ENCODE results near the gene PRR22. TPM values are rescaled to one million over a fixed set of nuclear protein-coding genes. Genes with fewer than 3 reads are reported as not detected.
A peak's percentile ranks its signal among the peaks of the same experiment; 100 is the strongest.

The PRR22 gene
- total and polyA plus RNA-seq, 9 of the 15 experiments (the other 6 are each of a cell fraction or from before 2014, with no cell fraction given) = 0.03 to 12.0 (median 2.0) TPM; not detected in 1

DNA sequence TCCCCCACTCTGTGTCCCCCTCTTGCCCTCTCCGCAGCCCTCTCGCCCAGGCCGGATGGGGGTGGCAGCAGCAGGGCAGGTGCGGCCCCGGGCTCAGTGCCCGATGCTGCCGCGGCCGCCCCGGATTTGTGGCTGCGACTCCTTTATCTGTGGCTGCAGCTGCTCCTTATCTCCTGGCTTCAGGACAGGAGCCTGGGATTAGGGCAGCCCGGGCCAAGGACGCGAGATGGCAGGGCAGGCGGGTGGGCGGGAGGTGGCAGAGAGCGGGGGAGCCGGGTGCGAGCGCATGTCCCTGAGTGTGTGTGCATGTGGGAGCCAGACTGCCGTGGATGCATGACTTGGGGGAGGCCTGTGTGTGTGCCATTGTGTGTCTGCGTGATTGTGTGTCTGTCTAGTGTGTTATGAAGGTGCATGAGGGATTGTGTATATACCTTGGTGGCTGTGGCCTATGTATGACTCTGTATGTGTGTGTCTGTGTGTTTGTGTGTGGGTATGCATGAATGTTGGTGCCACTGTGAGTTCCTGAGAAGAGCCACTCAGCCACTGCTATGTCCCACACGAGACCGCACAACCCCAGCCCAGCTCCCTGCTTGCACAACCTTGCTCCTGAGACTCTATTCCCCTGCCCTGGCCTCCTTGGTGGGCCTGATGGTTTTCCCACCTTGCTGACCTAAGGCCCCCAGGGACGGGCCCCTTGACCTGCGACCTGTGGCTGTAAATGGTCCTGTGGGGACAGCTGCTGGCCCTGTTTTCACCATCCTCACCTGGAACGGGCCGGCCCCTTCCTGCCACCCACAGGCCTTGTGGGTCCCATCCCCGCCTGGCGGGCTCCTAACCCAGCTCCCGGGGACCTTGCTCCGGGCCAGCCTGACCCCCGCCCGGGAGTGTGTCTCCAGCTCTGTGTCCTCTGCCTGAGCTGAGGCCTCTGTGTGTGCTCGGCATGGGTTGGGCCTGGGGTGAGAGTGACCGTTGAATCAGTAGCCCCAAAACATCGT is 15.0 kb upstream of the PRR22 start (continued):
- TF ChIP-seq, protein P1, sequence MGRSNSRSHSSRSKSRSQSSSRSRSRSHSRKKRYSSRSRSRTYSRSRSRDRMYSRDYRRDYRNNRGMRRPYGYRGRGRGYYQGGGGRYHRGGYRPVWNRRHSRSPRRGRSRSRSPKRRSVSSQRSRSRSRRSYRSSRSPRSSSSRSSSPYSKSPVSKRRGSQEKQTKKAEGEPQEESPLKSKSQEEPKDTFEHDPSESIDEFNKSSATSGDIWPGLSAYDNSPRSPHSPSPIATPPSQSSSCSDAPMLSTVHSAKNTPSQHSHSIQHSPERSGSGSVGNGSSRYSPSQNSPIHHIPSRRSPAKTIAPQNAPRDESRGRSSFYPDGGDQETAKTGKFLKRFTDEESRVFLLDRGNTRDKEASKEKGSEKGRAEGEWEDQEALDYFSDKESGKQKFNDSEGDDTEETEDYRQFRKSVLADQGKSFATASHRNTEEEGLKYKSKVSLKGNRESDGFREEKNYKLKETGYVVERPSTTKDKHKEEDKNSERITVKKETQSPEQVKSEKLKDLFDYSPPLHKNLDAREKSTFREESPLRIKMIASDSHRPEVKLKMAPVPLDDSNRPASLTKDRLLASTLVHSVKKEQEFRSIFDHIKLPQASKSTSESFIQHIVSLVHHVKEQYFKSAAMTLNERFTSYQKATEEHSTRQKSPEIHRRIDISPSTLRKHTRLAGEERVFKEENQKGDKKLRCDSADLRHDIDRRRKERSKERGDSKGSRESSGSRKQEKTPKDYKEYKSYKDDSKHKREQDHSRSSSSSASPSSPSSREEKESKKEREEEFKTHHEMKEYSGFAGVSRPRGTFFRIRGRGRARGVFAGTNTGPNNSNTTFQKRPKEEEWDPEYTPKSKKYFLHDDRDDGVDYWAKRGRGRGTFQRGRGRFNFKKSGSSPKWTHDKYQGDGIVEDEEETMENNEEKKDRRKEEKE (IDR thresholded peaks at IDR 0.05; ENCODE audit: borderline replicate concordance in 1 of 2, control insufficient read depth in 1 of 2, low read depth in 2 of 2, low read length in 1 of 2) = no peak
- TF ChIP-seq, protein P2, sequence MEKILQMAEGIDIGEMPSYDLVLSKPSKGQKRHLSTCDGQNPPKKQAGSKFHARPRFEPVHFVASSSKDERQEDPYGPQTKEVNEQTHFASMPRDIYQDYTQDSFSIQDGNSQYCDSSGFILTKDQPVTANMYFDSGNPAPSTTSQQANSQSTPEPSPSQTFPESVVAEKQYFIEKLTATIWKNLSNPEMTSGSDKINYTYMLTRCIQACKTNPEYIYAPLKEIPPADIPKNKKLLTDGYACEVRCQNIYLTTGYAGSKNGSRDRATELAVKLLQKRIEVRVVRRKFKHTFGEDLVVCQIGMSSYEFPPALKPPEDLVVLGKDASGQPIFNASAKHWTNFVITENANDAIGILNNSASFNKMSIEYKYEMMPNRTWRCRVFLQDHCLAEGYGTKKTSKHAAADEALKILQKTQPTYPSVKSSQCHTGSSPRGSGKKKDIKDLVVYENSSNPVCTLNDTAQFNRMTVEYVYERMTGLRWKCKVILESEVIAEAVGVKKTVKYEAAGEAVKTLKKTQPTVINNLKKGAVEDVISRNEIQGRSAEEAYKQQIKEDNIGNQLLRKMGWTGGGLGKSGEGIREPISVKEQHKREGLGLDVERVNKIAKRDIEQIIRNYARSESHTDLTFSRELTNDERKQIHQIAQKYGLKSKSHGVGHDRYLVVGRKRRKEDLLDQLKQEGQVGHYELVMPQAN (IDR thresholded peaks at IDR 0.05; ENCODE audit: borderline replicate concordance) = peak; percentile 50; the same call in 1 of the 2 replicates
- TF ChIP-seq ARNT (IDR thresholded peaks at IDR 0.05) (peak; percentile 34 to 67; a peak in 2 of 4 replicates), ZNF274 (IDR thresholded peaks at IDR 0.05; ENCODE audit: borderline replicate concordance, low read depth, low read length) (peak; percentile 67; the same call in 1 of the 2 replicates), ZNF445 (CRISPR knock-in tag; IDR thresholded peaks at IDR 0.05; ENCODE audit: low read depth) (no peak), SETDB1 (IDR thresholded peaks at IDR 0.05; ENCODE audit: low read length) (no peak), NRF1 (conservative IDR thresholded peaks at IDR 0.05 in 1 of 2, IDR thresholded peaks at IDR 0.05 in 1 of 2) (peak; percentile 79), XRCC5 (IDR thresholded peaks at IDR 0.05; ENCODE audit: low read depth, low read length) (no peak)
- TF ChIP-seq, protein P3, sequence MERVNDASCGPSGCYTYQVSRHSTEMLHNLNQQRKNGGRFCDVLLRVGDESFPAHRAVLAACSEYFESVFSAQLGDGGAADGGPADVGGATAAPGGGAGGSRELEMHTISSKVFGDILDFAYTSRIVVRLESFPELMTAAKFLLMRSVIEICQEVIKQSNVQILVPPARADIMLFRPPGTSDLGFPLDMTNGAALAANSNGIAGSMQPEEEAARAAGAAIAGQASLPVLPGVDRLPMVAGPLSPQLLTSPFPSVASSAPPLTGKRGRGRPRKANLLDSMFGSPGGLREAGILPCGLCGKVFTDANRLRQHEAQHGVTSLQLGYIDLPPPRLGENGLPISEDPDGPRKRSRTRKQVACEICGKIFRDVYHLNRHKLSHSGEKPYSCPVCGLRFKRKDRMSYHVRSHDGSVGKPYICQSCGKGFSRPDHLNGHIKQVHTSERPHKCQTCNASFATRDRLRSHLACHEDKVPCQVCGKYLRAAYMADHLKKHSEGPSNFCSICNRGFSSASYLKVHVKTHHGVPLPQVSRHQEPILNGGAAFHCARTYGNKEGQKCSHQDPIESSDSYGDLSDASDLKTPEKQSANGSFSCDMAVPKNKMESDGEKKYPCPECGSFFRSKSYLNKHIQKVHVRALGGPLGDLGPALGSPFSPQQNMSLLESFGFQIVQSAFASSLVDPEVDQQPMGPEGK (CRISPR knock-in tag; IDR thresholded peaks at IDR 0.05; ENCODE audit: borderline replicate concordance) = no peak
- TF ChIP-seq, protein P4, sequence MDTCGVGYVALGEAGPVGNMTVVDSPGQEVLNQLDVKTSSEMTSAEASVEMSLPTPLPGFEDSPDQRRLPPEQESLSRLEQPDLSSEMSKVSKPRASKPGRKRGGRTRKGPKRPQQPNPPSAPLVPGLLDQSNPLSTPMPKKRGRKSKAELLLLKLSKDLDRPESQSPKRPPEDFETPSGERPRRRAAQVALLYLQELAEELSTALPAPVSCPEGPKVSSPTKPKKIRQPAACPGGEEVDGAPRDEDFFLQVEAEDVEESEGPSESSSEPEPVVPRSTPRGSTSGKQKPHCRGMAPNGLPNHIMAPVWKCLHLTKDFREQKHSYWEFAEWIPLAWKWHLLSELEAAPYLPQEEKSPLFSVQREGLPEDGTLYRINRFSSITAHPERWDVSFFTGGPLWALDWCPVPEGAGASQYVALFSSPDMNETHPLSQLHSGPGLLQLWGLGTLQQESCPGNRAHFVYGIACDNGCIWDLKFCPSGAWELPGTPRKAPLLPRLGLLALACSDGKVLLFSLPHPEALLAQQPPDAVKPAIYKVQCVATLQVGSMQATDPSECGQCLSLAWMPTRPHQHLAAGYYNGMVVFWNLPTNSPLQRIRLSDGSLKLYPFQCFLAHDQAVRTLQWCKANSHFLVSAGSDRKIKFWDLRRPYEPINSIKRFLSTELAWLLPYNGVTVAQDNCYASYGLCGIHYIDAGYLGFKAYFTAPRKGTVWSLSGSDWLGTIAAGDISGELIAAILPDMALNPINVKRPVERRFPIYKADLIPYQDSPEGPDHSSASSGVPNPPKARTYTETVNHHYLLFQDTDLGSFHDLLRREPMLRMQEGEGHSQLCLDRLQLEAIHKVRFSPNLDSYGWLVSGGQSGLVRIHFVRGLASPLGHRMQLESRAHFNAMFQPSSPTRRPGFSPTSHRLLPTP (IDR thresholded peaks at IDR 0.05; ENCODE audit: borderline replicate concordance, extremely low read depth, insufficient read length) = no peak
- TF ChIP-seq, protein P5, sequence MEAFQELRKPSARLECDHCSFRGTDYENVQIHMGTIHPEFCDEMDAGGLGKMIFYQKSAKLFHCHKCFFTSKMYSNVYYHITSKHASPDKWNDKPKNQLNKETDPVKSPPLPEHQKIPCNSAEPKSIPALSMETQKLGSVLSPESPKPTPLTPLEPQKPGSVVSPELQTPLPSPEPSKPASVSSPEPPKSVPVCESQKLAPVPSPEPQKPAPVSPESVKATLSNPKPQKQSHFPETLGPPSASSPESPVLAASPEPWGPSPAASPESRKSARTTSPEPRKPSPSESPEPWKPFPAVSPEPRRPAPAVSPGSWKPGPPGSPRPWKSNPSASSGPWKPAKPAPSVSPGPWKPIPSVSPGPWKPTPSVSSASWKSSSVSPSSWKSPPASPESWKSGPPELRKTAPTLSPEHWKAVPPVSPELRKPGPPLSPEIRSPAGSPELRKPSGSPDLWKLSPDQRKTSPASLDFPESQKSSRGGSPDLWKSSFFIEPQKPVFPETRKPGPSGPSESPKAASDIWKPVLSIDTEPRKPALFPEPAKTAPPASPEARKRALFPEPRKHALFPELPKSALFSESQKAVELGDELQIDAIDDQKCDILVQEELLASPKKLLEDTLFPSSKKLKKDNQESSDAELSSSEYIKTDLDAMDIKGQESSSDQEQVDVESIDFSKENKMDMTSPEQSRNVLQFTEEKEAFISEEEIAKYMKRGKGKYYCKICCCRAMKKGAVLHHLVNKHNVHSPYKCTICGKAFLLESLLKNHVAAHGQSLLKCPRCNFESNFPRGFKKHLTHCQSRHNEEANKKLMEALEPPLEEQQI (IDR thresholded peaks at IDR 0.05) = peak; percentile 90

Data from K562 (cell line).